HEK293 (cell line): Measurements from ENCODE around the gene DNAJB8.
A peak's percentile ranks its signal among the peaks of the same experiment; 100 is the strongest.

ENCODE experiments used
- CTCF ChIA-PET: fragments of 350-600 bp; formaldehyde crosslinking; extraction: SDS; loops from one replicate; lab custom pipeline; 2021; ENCODE audit warnings: antibody characterized with exemption; lab: Yijun Ruan, JAX
- POLR2A ChIA-PET: fragments of 300-600 bp; formaldehyde crosslinking; extraction: SDS; loops from one replicate; lab custom pipeline; 2020; ENCODE audit warnings: antibody characterized with exemption, inconsistent platforms; lab: Yijun Ruan, JAX
- H3K27ac ChIP-seq: fragments of 200-500 bp; sonication (Bioruptor generic); 2 replicates; pipeline ENCODE4 v1.5.1; 2014; ENCODE audit warnings: low read depth, low read length, control low read depth, inconsistent platforms; ENCODE audit errors: extremely low read depth
- H3K36me3 ChIP-seq, 2 experiments: fragments of 200-500 bp in 1 of 2; sonication (Bioruptor generic) in 1 of 2; 1 replicate in 1 of 2; 2 replicates in 1 of 2; pipeline ENCODE4 v1.5.1; 2014 to 2017; ENCODE audit warnings: inconsistent platforms in 2 of 2, low read length in 2 of 2; ENCODE audit not compliant: control insufficient read depth in 2 of 2, insufficient read depth in 1 of 2
- H3K4me1 ChIP-seq: fragments of 200-500 bp; sonication (Bioruptor generic); 2 replicates; pipeline ENCODE4 v1.5.1; 2014; ENCODE audit warnings: mild to moderate bottlenecking, low read length, inconsistent platforms; ENCODE audit not compliant: control insufficient read depth, insufficient read depth
- H3K4me3 ChIP-seq: 2 replicates; pipeline ENCODE4 v1.5.1; 2011; ENCODE audit warnings: low read depth, mild to moderate bottlenecking, control low read depth, low read length, moderate library complexity
- H3K9me3 ChIP-seq: fragments of 200-500 bp; sonication (Bioruptor generic); 2 replicates; pipeline ENCODE4 v1.5.1; 2014; ENCODE audit warnings: low read depth, low read length, inconsistent platforms; ENCODE audit not compliant: control insufficient read depth, insufficient read depth
- EGR2 ChIP-seq: fragments of 450-650 bp; formaldehyde crosslinking; IDR thresholded peaks from 2 replicates; pipeline ENCODE4 v1.5.1; 2016; ENCODE audit warnings: low read depth, missing biosample characterization, missing genetic modification characterization
- FEZF1 ChIP-seq: fragments of 450-650 bp; formaldehyde crosslinking; IDR thresholded peaks from 2 replicates; pipeline ENCODE4 v1.5.1; 2016; ENCODE audit warnings: missing biosample characterization, missing genetic modification characterization
- GLIS1 ChIP-seq: fragments of 450-650 bp; formaldehyde crosslinking; IDR thresholded peaks from 2 replicates; pipeline ENCODE4 v1.5.1; 2016; ENCODE audit warnings: missing biosample characterization, missing genetic modification characterization
- MEIS1 ChIP-seq: sonication (generic); formaldehyde crosslinking; IDR thresholded peaks from 2 replicates; pipeline ENCODE4 v1.8.1; 2022; ENCODE audit warnings: missing genetic modification reagents, mild to moderate bottlenecking, borderline replicate concordance
- SP2 ChIP-seq: fragments of 450-650 bp; formaldehyde crosslinking; IDR thresholded peaks from 2 replicates; pipeline ENCODE4 v1.5.1; 2016; ENCODE audit warnings: missing biosample characterization, missing genetic modification characterization
- ZBTB17 ChIP-seq: fragments of 450-650 bp; formaldehyde crosslinking; IDR thresholded peaks from 2 replicates; pipeline ENCODE4 v1.5.1; 2016; ENCODE audit warnings: missing biosample characterization, missing genetic modification characterization
- ZNF140 ChIP-seq: fragments of 450-650 bp; formaldehyde crosslinking; IDR thresholded peaks from 2 replicates; pipeline ENCODE4 v1.5.1; 2016; ENCODE audit warnings: missing biosample characterization, missing genetic modification characterization
- ZNF157 ChIP-seq: fragments of 450-650 bp; formaldehyde crosslinking; IDR thresholded peaks from 2 replicates; pipeline ENCODE4 v1.5.1; 2016; ENCODE audit warnings: missing biosample characterization, missing genetic modification characterization
- ZNF174 ChIP-seq: fragments of 450-650 bp; formaldehyde crosslinking; IDR thresholded peaks from 2 replicates; pipeline ENCODE4 v1.5.0; 2017; ENCODE audit warnings: missing biosample characterization, mild to moderate bottlenecking, missing genetic modification characterization
- ZNF211 ChIP-seq: fragments of 450-650 bp; formaldehyde crosslinking; IDR thresholded peaks from 2 replicates; pipeline ENCODE4 v1.5.1; 2016; ENCODE audit warnings: low read depth, missing biosample characterization, missing genetic modification characterization
- ZNF239 ChIP-seq: fragments of 450-650 bp; formaldehyde crosslinking; IDR thresholded peaks from 2 replicates; pipeline ENCODE4 v1.5.1; 2016; ENCODE audit warnings: missing biosample characterization, missing genetic modification characterization
- ZNF335 ChIP-seq: fragments of 450-650 bp; formaldehyde crosslinking; conservative IDR thresholded peaks from 2 replicates; pipeline ENCODE4 v1.5.1; 2016; ENCODE audit warnings: missing biosample characterization, missing genetic modification characterization
- ZNF449 ChIP-seq: fragments of 450-650 bp; formaldehyde crosslinking; IDR thresholded peaks from 2 replicates; pipeline ENCODE4 v1.5.1; 2017; ENCODE audit warnings: missing biosample characterization, mild to moderate bottlenecking, missing genetic modification characterization, moderate library complexity
- ZNF521 ChIP-seq: fragments of 450-650 bp; formaldehyde crosslinking; IDR thresholded peaks from 2 replicates; pipeline ENCODE4 v1.5.1; 2017; ENCODE audit warnings: missing biosample characterization, mild to moderate bottlenecking, missing genetic modification characterization
- ZNF560 ChIP-seq: fragments of 450-650 bp; formaldehyde crosslinking; IDR thresholded peaks from 2 replicates; pipeline ENCODE4 v1.5.1; 2017; ENCODE audit warnings: missing biosample characterization, missing genetic modification characterization, borderline replicate concordance
- ZNF621 ChIP-seq: fragments of 450-650 bp; formaldehyde crosslinking; IDR thresholded peaks from 2 replicates; pipeline ENCODE4 v1.5.1; 2017; ENCODE audit warnings: missing biosample characterization, missing genetic modification characterization
- ZNF623 ChIP-seq: fragments of 450-650 bp; formaldehyde crosslinking; IDR thresholded peaks from 2 replicates; pipeline ENCODE4 v1.5.1; 2016; ENCODE audit warnings: missing biosample characterization, missing genetic modification characterization
- ZNF660 ChIP-seq: fragments of 450-650 bp; IDR thresholded peaks from 2 replicates; pipeline ENCODE4 v1.5.1; 2018; ENCODE audit warnings: missing biosample characterization, mild to moderate bottlenecking, missing genetic modification characterization
- ZNF701 ChIP-seq: fragments of 450-650 bp; formaldehyde crosslinking; IDR thresholded peaks from 2 replicates; pipeline ENCODE4 v1.5.1; 2016; ENCODE audit warnings: missing biosample characterization, missing genetic modification characterization
- ZNF707 ChIP-seq: fragments of 450-650 bp; formaldehyde crosslinking; IDR thresholded peaks from 2 replicates; pipeline ENCODE4 v1.5.1; 2016; ENCODE audit warnings: missing biosample characterization, missing genetic modification characterization
- ZNF776 ChIP-seq: fragments of 450-650 bp; formaldehyde crosslinking; IDR thresholded peaks from 2 replicates; pipeline ENCODE4 v1.5.0; 2017; ENCODE audit warnings: missing biosample characterization, missing genetic modification characterization, borderline replicate concordance
- TF ChIP-seq, protein P1 (sequence below): fragments of 450-650 bp; formaldehyde crosslinking; IDR thresholded peaks from 2 replicates; pipeline ENCODE4 v1.5.0; 2017; ENCODE audit warnings: missing biosample characterization, missing genetic modification characterization, borderline replicate concordance
- TF ChIP-seq, protein P2 (sequence below): fragments of 450-650 bp; formaldehyde crosslinking; IDR thresholded peaks from 2 replicates; pipeline ENCODE4 v1.5.1; 2016; ENCODE audit warnings: missing biosample characterization, missing genetic modification characterization
- TF ChIP-seq, protein P3 (sequence below): fragments of 450-650 bp; formaldehyde crosslinking; IDR thresholded peaks from 2 replicates; pipeline ENCODE4 v1.5.1; 2016; ENCODE audit warnings: missing biosample characterization, missing genetic modification characterization

The DNAJB8 gene

GRCh38 chr3:128445357-128445756 is 21.3 kb downstream of the DNAJB8 start (continued):
- TF ChIP-seq, protein P1, sequence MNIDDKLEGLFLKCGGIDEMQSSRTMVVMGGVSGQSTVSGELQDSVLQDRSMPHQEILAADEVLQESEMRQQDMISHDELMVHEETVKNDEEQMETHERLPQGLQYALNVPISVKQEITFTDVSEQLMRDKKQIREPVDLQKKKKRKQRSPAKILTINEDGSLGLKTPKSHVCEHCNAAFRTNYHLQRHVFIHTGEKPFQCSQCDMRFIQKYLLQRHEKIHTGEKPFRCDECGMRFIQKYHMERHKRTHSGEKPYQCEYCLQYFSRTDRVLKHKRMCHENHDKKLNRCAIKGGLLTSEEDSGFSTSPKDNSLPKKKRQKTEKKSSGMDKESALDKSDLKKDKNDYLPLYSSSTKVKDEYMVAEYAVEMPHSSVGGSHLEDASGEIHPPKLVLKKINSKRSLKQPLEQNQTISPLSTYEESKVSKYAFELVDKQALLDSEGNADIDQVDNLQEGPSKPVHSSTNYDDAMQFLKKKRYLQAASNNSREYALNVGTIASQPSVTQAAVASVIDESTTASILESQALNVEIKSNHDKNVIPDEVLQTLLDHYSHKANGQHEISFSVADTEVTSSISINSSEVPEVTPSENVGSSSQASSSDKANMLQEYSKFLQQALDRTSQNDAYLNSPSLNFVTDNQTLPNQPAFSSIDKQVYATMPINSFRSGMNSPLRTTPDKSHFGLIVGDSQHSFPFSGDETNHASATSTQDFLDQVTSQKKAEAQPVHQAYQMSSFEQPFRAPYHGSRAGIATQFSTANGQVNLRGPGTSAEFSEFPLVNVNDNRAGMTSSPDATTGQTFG: peak; percentile 43; the same call in 1 of the 2 replicates
- TF ChIP-seq ZBTB17 (tag by site-specific recombination): no peak
- no peak for TF ChIP-seq GLIS1 (tag by site-specific recombination)
- TF ChIP-seq ZNF140: 0 out of 2 replicates have a peak, but pooled peaks have one; percentile 4
- 0 out of 2 replicates have a peak, but pooled peaks have one; percentile 34 for TF ChIP-seq ZNF521 (tag by site-specific recombination)
- 0 out of 2 replicates have a peak, but pooled peaks have one; percentile 4 for TF ChIP-seq ZNF776 (tag by site-specific recombination)
- TF ChIP-seq ZNF239 (tag by site-specific recombination): no peak

DNA sequence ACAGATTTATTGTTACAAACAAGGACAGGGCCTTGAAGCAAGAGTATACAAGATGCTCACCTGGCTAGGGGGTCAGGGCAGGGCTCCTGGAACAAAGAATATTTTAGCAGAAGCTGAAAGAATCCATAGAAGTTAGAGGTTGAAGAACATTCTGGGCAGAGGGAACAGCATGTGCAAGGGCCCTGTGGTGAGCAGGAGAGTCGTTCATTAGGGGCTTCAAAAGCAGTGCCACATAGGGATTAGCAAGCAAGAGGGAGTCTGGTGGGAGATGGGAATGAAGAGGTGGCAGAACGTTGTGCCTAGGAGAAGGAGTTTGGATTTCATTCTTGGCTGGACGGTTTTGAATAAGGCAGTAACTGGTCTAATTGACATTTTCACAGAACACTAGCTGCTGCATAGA is 22.9 kb downstream of the DNAJB8 start:
- POLR2A ChIA-PET: no interaction called here
- Histone ChIP-seq H3K36me3 (no peaks in the 10 kb centered on the region), H3K4me1 (no peaks in the 10 kb centered on the region), H3K27ac (no peak overlapping the region), H3K4me3 (no peak overlapping the region), H3K9me3 (no peaks in the 10 kb centered on the region)
- CTCF ChIA-PET: interaction anchor here (0.7 kb wide), 1 partner anchor 21 kb away, joined by 3 read pairs; no protein-coding TSS in a partner anchor
- peak; percentile 92 for TF ChIP-seq ZNF623
- no peak for TF ChIP-seq ZNF560 (tag by site-specific recombination)
- no peak for TF ChIP-seq FEZF1 (tag by site-specific recombination)

DNA sequence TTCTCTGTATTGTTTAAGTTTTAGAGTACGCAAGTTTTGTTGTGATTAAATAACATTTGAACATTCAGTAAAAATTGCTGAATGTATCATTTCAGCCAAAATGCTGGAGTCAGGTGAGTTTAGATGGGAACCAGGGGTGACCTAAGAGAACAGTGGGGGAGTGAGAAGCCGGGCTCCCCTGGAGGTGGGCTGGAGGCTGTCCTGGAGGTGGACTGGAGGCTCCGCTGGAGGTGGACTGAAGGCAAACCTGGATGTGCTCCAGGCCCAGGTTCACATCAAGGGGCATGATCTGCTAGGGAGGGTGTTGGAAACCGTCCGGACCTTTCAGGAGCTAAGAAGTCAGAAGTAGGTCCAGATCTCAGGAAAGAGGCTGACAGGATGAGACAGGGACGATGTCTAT is 23.7 kb downstream of the DNAJB8 start:
- Histone ChIP-seq H3K9me3 (no peaks in the 10 kb centered on the region), H3K4me1 (no peaks in the 10 kb centered on the region), H3K36me3 (no peaks in the 10 kb centered on the region), H3K4me3 (no peak overlapping the region), H3K27ac (no peak overlapping the region)
- POLR2A ChIA-PET: no interaction called here
- TF ChIP-seq ZNF174 (tag by site-specific recombination): no peak
- no peak for TF ChIP-seq ZNF335
- 0 out of 2 replicates have a peak, but pooled peaks have one; percentile 19 for TF ChIP-seq EGR2
- TF ChIP-seq ZNF157: no peak
- TF ChIP-seq MEIS1: no peak
- no peak for TF ChIP-seq ZNF660 (tag by site-specific recombination)
- peak; percentile 89 for TF ChIP-seq GLIS1 (tag by site-specific recombination)
- TF ChIP-seq ZNF449 (tag by site-specific recombination): no peak
- TF ChIP-seq ZNF621: no peak
- CTCF ChIA-PET: no interaction called here

- Histone ChIP-seq H3K4me1 (no peaks in the 10 kb centered on the region), H3K9me3 (no peaks in the 10 kb centered on the region), H3K27ac (no peak overlapping the region), H3K4me3 (no peak overlapping the region), H3K36me3 (no peaks in the 10 kb centered on the region)
- CTCF ChIA-PET: interaction anchor here (0.7 kb wide), 1 partner anchor 163 kb away, joined by 3 read pairs; no protein-coding TSS in a partner anchor
- POLR2A ChIA-PET: no interaction called here
- TF ChIP-seq ZNF211 (tag by site-specific recombination) (no peak), ZNF701 (tag by site-specific recombination) (no peak), SP2 (tag by site-specific recombination) (no peak), ZNF776 (tag by site-specific recombination) (no peak), ZNF707 (no peak)
- TF ChIP-seq, protein P2, sequence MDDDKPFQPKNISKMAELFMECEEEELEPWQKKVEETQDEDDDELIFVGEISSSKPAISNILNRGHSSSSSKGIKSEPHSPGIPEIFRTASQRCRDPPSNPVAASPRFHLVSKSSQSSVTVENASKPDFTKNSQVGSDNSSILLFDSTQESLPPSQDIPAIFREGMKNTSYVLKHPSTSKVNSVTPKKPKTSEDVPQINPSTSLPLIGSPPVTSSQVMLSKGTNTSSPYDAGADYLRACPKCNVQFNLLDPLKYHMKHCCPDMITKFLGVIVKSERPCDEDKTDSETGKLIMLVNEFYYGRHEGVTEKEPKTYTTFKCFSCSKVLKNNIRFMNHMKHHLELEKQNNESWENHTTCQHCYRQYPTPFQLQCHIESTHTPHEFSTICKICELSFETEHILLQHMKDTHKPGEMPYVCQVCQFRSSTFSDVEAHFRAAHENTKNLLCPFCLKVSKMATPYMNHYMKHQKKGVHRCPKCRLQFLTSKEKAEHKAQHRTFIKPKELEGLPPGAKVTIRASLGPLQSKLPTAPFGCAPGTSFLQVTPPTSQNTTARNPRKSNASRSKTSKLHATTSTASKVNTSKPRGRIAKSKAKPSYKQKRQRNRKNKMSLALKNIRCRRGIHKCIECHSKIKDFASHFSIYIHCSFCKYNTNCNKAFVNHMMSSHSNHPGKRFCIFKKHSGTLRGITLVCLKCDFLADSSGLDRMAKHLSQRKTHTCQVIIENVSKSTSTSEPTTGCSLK (tag by site-specific recombination): no peak
- TF ChIP-seq, protein P3, sequence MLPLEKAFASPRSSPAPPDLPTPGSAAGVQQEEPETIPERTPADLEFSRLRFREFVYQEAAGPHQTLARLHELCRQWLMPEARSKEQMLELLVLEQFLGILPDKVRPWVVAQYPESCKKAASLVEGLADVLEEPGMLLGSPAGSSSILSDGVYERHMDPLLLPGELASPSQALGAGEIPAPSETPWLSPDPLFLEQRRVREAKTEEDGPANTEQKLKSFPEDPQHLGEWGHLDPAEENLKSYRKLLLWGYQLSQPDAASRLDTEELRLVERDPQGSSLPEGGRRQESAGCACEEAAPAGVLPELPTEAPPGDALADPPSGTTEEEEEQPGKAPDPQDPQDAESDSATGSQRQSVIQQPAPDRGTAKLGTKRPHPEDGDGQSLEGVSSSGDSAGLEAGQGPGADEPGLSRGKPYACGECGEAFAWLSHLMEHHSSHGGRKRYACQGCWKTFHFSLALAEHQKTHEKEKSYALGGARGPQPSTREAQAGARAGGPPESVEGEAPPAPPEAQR (tag by site-specific recombination): no peak
These were observed 24.6 kb downstream of the DNAJB8 start for GRCh38 chr3:128442070-128442469.
